Fibroblast of mammary gland (primary cell): ENCODE measurements around the gene ACOT13.
"Not testable (repeated sequence)": the region's sequence is repeated elsewhere in the genome, so short reads cannot be mapped to it uniquely, and the experiment has no call there.

Experiments
- DNase-seq: peaks from one replicate; pipeline ENCODE4 v3.0.0-alpha.2; 2010; ENCODE audit warnings: low read depth
- H3K4me3 ChIP-seq: 2 replicates; pipeline ENCODE4 v1.5.1; 2011; ENCODE audit warnings: low read depth, mild to moderate bottlenecking, low read length, moderate library complexity; ENCODE audit not compliant: control insufficient read depth
- CTCF ChIP-seq: conservative IDR thresholded peaks from 2 replicates; pipeline ENCODE4 v1.5.1; 2011; ENCODE audit warnings: low read depth, low read length, inconsistent platforms; ENCODE audit not compliant: control insufficient read depth, insufficient read depth

The ACOT13 gene

GRCh38 chr6:24692848-24693592 lies 26.1 kb downstream of the ACOT13 start:
- no peak for DNase-seq
- no peak overlapping the region for H3K4me3 ChIP-seq
- TF ChIP-seq CTCF = no peak

GRCh38 chr6:24694198-24694597 lies 27.3 kb downstream of the ACOT13 start:
- DNase-seq = no peak
- H3K4me3 ChIP-seq = no peak overlapping the region
- no peak for TF ChIP-seq CTCF

GRCh38 chr6:24695635-24696034 lies 28.8 kb downstream of the ACOT13 start:
- peak; percentile 45 for DNase-seq
- H3K4me3 ChIP-seq = not testable (repeated sequence)
- TF ChIP-seq CTCF = peak; percentile 32

GRCh38 chr6:24696097-24696496 lies 29.2 kb downstream of the ACOT13 start:
- no peak for TF ChIP-seq CTCF
- no peak for DNase-seq
- no peak overlapping the region for H3K4me3 ChIP-seq

GRCh38 chr6:24699521-24700359 lies 32.9 kb downstream of the ACOT13 start:
- H3K4me3 ChIP-seq = no peak overlapping the region
- TF ChIP-seq CTCF = no peak
- DNase-seq = peak; percentile 40

GRCh38 chr6:24702720-24703282 lies 35.9 kb downstream of the ACOT13 start:
- no peak overlapping the region for H3K4me3 ChIP-seq
- no peak for TF ChIP-seq CTCF
- no peak for DNase-seq
